HFFc6 (cell line): Measurements from ENCODE around the gene LILRB3. TPM values are rescaled to one million over a fixed set of nuclear protein-coding genes. Genes with fewer than 3 reads are reported as not detected.
"Not testable (repeated sequence)": the region's sequence is repeated elsewhere in the genome, so short reads cannot be mapped to it uniquely, and the experiment has no call there.

Experiments used
- DNase-seq: peaks from one replicate; pipeline ENCODE4 v3.0.0-alpha.2; 2018
- H3K27ac Mint-ChIP-seq: 2 replicates; pipeline ENCODE4 v1.8.0; 2020; ENCODE audit warnings: mild to moderate bottlenecking, mixed read lengths
- H3K27me3 Mint-ChIP-seq: 2 replicates; pipeline ENCODE4 v1.8.0; 2021; ENCODE audit warnings: mild to moderate bottlenecking, moderate library complexity, mixed read lengths; ENCODE audit not compliant: insufficient read depth
- H3K36me3 Mint-ChIP-seq: 2 replicates; pipeline ENCODE4 v1.8.0; 2021; ENCODE audit warnings: low read depth, mixed read lengths
- H3K4me1 Mint-ChIP-seq: 2 replicates; pipeline ENCODE4 v1.8.0; 2020; ENCODE audit warnings: low read depth, mixed read lengths
- H3K4me3 Mint-ChIP-seq: 2 replicates; pipeline ENCODE4 v1.8.0; 2020; ENCODE audit warnings: mild to moderate bottlenecking, moderate library complexity, mixed read lengths
- H3K9me3 Mint-ChIP-seq: 2 replicates; pipeline ENCODE4 v1.8.0; 2020; ENCODE audit warnings: mild to moderate bottlenecking, mixed read lengths
- total RNA-seq, 6 experiments: library from RNA; stranded (reverse); fragmentation: NEBNext Ultra II Directional; extraction: Animal tissue kit (Norgen Biotek cat#: 25700); gene quantifications; 2 replicates in 1 of 6; 3 replicates in 5 of 6; pipeline ENCODE4 v1.2.3, GENCODE V29; 2021
- TF ChIP-seq, protein P1 (sequence below): fragments of 200-600 bp; sonication (generic); IDR thresholded peaks from 2 replicates; pipeline ENCODE4 v1.5.0; 2021; ENCODE audit warnings: antibody characterized with exemption, mild to moderate bottlenecking

LILRB3 gene
- total RNA-seq, 6 experiments from 2014 or later, result not detected

DNA sequence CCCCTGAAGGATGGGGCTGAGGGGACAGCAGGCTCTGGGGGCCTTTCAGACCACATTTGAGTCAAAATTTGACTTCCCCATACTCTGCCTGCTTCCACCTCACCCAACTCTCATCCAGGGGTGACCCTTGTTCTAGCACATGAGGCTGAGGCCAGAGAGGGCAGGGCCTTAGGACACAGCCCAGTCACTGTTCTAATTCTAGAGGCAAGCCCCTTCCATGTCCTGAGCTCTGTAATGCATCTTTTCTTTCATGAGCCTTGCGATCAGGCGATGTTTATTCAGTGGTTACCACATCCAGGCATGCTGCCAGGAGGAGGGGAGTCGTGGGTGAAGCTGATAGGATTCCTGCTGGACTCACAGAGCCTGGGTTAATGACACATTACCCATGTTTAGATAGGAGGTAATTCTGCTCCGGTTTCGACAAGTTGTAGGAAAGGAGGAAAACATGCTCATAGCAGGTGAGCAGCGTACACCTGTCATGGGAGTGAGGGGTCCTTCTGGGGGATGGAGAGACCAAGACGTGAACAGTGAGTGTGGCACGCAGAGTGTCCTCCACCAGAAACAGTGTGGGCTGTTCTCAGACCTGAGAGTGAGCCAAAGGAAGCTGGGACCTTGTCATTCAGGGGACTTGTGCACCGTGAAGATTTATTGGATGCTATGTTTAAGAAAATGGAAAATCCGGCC lies 12.9 kb downstream of the LILRB3 start:
- Mint-ChIP-seq H3K27me3 (peaks cover 20% of the 10 kb centered on the region), H3K27ac (peak overlapping the region; percentile 86), H3K9me3 (peaks cover 4% of the 10 kb centered on the region; the same call in 1 of the 2 replicates), H3K4me3 (peak overlapping the region; percentile 57), H3K36me3 (peaks cover 12% of the 10 kb centered on the region), H3K4me1 (peaks cover 52% of the 10 kb centered on the region)
- peak; percentile 98 for DNase-seq
- TF ChIP-seq, protein P1, sequence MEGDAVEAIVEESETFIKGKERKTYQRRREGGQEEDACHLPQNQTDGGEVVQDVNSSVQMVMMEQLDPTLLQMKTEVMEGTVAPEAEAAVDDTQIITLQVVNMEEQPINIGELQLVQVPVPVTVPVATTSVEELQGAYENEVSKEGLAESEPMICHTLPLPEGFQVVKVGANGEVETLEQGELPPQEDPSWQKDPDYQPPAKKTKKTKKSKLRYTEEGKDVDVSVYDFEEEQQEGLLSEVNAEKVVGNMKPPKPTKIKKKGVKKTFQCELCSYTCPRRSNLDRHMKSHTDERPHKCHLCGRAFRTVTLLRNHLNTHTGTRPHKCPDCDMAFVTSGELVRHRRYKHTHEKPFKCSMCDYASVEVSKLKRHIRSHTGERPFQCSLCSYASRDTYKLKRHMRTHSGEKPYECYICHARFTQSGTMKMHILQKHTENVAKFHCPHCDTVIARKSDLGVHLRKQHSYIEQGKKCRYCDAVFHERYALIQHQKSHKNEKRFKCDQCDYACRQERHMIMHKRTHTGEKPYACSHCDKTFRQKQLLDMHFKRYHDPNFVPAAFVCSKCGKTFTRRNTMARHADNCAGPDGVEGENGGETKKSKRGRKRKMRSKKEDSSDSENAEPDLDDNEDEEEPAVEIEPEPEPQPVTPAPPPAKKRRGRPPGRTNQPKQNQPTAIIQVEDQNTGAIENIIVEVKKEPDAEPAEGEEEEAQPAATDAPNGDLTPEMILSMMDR, result no peak

DNA sequence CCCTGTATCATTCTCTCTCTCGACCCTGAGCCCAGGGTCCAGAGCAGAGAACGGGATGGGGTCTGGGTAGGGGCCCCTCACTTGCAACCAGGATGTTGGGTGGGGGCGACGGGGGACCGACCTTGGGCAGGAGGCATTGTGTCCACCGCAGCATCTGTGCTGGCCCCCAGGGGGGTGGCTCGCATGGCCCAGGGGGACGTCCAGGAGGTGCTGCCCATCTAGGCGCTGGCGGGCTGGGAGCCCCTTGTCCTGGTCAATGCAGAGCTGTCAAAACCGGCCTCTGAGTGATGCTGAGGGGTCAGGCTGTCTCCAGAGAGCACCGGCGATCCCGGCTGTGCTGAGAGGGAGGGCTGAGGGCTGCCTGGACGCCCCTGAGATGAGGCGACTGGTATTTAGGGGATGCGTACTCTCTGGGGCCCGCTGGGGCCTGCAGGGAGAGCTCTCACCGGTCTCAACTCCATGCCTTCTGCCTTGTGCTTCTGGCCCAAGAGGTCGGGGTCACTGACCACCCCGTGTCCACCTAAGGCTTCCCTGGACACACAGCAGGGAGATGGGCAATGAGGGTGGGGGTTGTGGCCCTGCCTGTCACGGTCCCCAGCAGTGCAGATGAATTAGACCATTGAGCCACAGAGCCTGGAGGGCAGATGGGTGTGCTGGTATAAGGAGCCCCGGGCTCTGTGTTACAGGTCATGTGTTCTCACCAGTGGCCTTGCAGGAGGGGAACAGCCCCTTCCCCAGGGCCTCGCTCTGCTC lies 13.6 kb downstream of the LILRB3 start:
- peaks cover 59% of the 10 kb centered on the region for H3K4me1 Mint-ChIP-seq

DNA sequence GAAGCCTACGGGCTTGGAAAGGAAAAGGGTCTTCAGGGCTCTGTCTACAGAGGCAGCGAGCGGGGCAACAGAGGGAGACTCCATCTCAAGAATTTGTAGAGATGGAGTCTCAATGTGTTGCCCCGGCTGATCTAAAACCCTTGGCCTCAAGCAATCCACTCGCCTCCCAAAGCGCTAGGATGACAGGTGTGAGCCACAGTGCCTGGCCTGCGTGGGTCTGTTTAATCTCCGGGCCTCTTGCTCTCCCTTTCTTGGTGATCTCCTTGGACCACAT lies 14.1 kb downstream of the LILRB3 start:
- Mint-ChIP-seq H3K27ac (peak overlapping the region; percentile 86), H3K4me3 (0 out of 2 replicates have a peak overlapping the region, but pooled peaks have one; percentile 13), H3K27me3 (peaks cover 20% of the 10 kb centered on the region), H3K9me3 (peaks cover 4% of the 10 kb centered on the region; the same call in 1 of the 2 replicates), H3K36me3 (peaks cover 18% of the 10 kb centered on the region), H3K4me1 (peaks cover 64% of the 10 kb centered on the region)
- TF ChIP-seq, protein P1, result no peak
- no peak for DNase-seq

More for the DNA sequence above, 13.6 kb downstream of the LILRB3 start:
- H3K9me3 Mint-ChIP-seq, result peaks cover 4% of the 10 kb centered on the region; the same call in 1 of the 2 replicates
- peaks cover 15% of the 10 kb centered on the region for H3K36me3 Mint-ChIP-seq
- H3K27ac Mint-ChIP-seq, result peak overlapping the region; percentile 86
- TF ChIP-seq, protein P1, result 0 out of 2 replicates have a peak, but pooled peaks have one; percentile 8
- no peak for DNase-seq
- peaks cover 20% of the 10 kb centered on the region for H3K27me3 Mint-ChIP-seq
- H3K4me3 Mint-ChIP-seq, result no peak overlapping the region; the same call in 1 of the 2 replicates

DNA sequence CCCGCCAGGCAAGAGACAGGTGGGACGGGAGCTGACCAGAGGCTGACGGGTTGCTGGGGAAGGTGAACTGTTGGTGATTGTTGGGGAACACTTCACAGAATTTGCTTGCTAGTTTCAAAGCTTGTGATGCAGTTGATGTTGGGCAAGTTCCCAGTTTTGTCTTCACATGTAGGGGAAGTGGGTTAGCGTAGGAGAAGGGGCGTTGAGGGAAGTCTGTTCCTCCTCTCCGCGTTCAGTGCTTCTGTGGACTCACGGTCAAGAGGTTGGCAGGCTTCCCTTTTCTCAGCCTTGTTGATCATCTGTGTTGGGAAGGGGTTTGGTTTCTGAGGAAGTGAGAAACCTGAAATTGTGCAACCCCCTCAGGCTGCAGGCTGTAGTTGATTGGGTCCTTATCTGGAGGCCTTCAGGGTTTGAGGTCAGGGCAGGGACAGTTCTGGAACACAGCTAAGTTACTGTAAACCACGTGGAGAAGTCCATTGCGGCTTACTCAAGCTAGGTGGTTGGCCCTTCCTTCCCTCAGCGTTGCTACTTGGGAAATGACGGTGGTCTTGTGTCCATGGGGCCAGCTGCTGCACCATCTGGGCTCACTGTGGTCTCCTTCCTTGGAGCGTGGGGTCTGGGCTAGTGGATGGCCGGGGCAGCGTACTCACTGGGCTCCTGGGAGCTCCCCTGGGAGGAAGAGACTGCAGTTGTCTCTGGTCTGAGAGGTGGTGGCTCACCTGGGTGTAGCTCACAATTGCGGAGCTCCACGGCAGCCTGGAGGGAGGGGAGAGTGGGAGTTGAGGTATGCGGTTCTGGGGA lies 14.6 kb downstream of the LILRB3 start:
- H3K9me3 Mint-ChIP-seq, result peaks cover 4% of the 10 kb centered on the region; the same call in 1 of the 2 replicates
- peaks cover 20% of the 10 kb centered on the region for H3K27me3 Mint-ChIP-seq
- TF ChIP-seq, protein P1, result no peak
- H3K4me3 Mint-ChIP-seq, result peak overlapping the region; percentile 13; the same call in 1 of the 2 replicates
- H3K27ac Mint-ChIP-seq, result peak overlapping the region; percentile 86
- H3K36me3 Mint-ChIP-seq, result peaks cover 24% of the 10 kb centered on the region
- peaks cover 70% of the 10 kb centered on the region for H3K4me1 Mint-ChIP-seq
- no peak for DNase-seq

DNA sequence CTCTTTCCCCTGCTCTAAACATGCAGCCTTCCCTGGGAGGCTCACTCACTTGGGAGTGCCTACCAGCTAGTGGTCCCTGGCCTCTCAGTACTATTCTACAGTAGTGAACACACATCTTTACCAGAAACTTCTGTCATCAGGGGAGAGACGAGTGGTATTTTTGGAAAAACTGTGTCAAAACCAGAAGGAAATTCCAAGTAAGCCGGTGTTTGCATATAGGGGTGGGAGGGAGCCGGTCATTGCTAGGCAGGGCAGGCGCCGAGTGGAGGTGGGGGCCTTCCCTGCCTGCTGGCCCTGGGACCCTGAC lies 15.2 kb downstream of the LILRB3 start:
- peaks cover 20% of the 10 kb centered on the region for H3K27me3 Mint-ChIP-seq
- H3K4me1 Mint-ChIP-seq, result peaks cover 75% of the 10 kb centered on the region
- DNase-seq, result no peak
- H3K9me3 Mint-ChIP-seq, result peaks cover 4% of the 10 kb centered on the region; the same call in 1 of the 2 replicates
- H3K36me3 Mint-ChIP-seq, result peaks cover 29% of the 10 kb centered on the region
- H3K27ac Mint-ChIP-seq, result peak overlapping the region; percentile 86
- TF ChIP-seq, protein P1, result no peak
- H3K4me3 Mint-ChIP-seq, result no peak overlapping the region; the same call in 1 of the 2 replicates

DNA sequence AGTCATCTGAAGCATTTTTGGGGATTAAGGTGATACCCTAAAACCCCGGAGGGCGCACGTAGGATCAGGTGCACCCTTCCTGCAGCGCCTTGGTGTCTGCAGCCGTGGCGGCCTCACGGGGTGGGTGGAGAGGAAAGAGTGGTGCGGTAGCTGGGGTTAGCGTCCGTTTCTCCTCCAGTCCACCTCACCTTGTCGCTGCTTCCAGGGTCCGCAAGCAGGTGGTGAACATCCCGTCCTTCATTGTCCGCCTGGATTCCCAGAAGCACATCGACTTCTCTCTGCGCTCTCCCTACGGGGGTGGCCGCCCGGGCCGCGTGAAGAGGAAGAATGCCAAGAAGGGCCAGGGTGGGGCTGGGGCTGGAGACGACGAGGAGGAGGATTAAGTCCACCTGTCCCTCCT lies 15.6 kb downstream of the LILRB3 start:
- H3K4me1 Mint-ChIP-seq, result peaks cover 80% of the 10 kb centered on the region
- H3K27me3 Mint-ChIP-seq, result peaks cover 20% of the 10 kb centered on the region
- H3K4me3 Mint-ChIP-seq, H3K9me3 Mint-ChIP-seq, DNase-seq, H3K27ac Mint-ChIP-seq: not testable (repeated sequence)
- H3K36me3 Mint-ChIP-seq, result peaks cover 33% of the 10 kb centered on the region
